Tibial nerve (tissue), 3 donors: ENCODE measurements around the gene CDV3.

Experiments used
- CTCF ChIP-seq, 5 experiments: fragments of 200-600 bp in 3 of 5; fragments of 450-650 bp in 2 of 5; sonication (generic) in 3 of 5; IDR thresholded peaks; one replicate each; pipeline ENCODE4 v1.5.1; 2016 to 2019; ENCODE audit warnings: antibody characterized with exemption in 5 of 5, mild to moderate bottlenecking in 3 of 5, moderate library complexity in 2 of 5
- POLR2A ChIP-seq, 2 donors: fragments of 450-650 bp; IDR thresholded peaks; one replicate each; pipeline ENCODE4 v1.6.1; 2017; ENCODE audit warnings: antibody characterized with exemption in 2 of 2, mild to moderate bottlenecking in 2 of 2, moderate library complexity in 2 of 2

- no peak for TF ChIP-seq CTCF (IDR thresholded peaks at IDR 0.05)
- TF ChIP-seq POLR2A (IDR thresholded peaks at IDR 0.05), result no peak
These were observed 43.7 kb upstream of the CDV3 start for GRCh38 chr3:133529809-133530208.
